Ecto neural progenitor cell (in vitro differentiated cells): Measurements from ENCODE around the gene VPREB1.
"Not testable (repeated sequence)": the region's sequence is repeated elsewhere in the genome, so short reads cannot be mapped to it uniquely, and the experiment has no call there.

Experiments
- DNase-seq: peaks from one replicate; pipeline ENCODE4 v3.0.0-alpha.2; 2018; ENCODE audit warnings: low spot score

Gene VPREB1

DNA sequence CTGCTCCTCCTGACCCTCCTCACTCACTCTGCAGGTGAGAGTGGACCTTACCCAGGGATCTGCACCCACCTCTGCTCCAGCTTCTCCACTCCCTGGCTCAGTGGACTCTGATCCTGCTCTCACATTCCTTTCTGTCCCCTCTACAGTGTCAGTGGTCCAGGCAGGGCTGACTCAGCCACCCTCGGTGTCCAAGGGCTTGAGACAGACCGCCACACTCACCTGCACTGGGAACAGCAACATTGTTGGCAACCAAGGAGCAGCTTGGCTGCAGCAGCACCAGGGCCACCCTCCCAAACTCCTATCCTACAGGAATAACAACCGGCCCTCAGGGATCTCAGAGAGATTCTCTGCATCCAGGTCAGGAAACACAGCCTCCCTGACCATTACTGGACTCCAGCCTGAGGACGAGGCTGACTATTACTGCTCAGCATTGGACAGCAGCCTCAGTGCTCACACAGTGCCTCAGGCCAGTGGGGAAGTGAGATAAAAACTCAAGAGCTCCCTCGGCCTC, 29.7 kb upstream of the VPREB1 start:
- no peak for DNase-seq

DNA sequence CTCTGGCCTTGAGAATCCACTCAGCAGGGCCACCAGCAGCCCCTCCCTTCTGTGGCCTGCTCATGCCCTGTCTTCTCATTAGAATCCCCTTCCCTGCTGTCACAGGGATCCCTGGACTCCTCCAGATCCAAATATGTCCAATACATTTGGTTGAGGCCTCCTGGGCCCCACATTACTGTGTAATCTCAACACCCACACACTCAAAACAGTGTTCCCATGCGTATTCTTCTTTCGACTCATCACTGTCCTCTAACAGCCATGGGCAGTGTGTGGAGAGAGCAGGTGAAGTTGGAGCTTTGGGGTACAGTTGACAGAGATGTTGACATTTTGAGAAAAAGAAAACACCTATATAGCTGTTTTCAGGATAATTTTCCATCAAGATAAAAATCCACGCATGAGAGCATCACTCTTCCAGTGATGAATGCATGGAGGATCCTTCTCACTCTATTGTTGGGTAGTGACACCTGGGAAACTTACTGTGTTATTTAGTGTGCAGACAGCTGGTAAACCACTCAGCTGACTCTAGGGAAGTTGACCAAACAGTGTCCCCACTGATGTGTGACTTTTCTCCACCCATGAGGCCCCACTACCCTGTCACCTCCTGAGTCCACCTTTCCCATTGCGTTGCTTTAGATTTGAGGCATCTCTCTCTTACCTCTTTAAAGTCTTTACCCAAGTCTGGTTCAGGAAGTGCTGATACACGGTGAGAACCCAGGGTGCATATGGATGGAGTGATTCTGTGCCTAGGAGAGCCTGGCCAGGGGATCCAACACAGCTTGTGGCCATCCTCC, 28.7 kb upstream of the VPREB1 start:
- no peak for DNase-seq

DNA sequence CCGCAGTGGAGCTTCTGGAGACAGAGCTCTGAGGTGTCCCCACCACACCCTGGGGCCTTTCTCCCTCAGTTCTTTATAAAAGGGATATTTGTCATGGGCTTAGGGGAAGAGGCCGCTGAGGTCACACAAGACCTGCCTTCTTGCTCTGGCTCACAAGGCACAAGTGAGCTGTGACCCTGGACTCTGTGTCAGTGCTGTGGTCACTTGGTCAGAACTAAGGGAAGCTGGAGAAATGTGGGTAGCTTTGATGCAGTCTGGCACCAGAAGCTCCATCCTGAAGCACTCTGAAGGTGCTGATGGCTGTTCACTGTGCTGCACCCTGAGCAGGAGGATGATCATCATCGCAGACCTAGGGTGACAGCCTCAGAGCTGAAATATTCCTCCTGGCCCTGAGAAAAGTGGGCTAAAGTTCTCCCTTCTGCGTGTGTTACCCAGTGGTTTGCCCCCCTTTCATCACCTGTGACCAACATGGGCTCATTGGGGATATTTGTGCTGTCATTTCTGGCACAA, 28.1 kb upstream of the VPREB1 start:
- DNase-seq = no peak

DNA sequence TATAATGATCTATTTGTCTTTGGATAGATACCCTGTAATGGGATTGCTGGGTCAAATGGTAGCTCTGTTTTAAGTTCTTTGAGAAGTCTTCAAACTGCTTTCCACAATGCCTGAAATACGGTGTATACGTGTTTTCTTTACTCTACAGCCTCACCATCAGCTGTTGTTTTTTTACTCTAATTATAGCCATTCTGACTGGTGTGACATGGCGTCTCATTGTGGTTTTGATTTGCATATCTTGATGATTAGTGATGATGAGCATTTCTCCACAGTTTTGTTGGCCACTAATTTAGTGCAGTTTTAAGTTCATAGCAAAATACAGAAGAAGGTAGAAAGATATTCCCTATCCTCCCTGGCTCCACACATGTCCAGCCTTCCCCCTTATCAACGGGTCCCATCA, 26.3 kb upstream of the VPREB1 start:
- no peak for DNase-seq

- DNase-seq = no peak
These were observed 25.2 kb upstream of the VPREB1 start for GRCh38 chr22:22219140-22219996.

- DNase-seq = not testable (repeated sequence)
These were observed 23.5 kb upstream of the VPREB1 start for GRCh38 chr22:22221043-22221442.

DNA sequence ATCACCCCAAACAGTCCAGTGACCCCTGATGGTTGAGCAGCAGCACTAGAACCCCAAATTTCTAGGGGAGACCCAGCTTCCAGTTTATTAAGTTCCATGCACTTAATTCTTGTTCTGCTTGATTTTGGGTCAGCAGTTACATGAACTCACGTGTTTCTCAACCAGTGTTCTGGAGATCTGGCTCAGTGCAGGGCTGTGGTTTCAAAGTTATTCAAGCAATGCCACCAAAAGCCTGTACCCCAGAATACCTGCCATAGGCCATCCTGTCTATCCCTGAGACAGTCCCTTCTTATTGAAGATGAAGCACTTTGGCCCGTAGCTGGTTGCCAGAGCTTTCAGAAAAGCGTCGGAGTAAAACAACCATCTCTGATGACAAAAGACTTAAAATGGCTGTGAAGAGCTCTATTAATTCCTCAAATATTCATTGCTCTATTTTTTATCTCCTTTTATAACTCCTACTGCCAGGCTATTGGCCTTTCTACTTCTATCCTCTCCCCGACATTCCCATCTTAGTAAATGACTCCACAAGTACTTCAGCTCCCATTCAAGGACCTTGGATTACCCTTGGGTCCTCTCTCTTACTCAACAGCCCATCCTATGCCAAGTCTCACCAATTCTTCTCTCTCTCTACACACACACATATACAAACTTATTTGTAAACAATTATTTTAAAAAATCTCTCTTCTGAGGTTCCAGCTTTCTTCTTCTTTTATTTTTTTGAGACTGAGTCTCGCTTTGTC, 18.0 kb upstream of the VPREB1 start:
- DNase-seq = no peak

DNA sequence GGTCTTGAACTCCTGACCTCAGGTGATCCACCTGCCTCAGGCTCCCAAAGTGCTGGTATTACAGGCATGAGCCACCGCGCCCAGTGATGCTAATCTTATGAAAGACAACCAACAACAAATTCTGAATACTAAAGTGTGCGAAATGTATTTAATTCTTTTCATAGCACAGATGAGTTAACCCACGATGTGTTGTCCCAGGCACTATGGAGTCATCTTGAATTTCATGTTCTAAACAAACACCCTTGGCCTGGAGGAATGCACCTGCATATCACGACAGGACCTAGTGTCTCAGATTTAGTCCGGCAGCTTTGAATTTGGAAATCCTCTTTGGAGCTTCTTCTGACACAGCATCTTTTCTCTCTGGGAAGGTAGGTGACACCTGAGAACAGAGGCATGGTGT, 16.2 kb upstream of the VPREB1 start:
- no peak for DNase-seq

GRCh38 chr22:22228921-22229320, 15.7 kb upstream of the VPREB1 start:
- DNase-seq = no peak

- DNase-seq = no peak
These were observed 14.7 kb upstream of the VPREB1 start for GRCh38 chr22:22229683-22230420.

DNA sequence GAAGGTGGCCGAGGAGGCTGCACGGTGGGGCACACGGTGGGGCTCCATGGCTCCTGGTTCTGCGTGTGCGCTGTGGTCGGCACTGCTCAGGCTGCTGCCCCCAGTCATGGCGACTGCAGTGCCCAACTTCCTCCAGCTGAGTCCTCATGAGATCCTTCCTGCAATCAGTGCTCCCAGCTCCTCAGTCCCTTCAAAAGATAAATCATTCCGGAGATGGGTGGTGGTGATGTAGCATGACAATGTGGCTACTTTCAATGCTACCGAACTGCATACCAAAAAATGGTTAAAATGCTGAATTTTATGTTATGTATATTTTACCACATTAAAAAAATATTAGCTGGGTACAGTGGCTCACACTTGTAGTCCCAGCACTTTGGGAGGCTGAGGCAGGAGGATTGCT, 14.1 kb upstream of the VPREB1 start:
- no peak for DNase-seq

DNA sequence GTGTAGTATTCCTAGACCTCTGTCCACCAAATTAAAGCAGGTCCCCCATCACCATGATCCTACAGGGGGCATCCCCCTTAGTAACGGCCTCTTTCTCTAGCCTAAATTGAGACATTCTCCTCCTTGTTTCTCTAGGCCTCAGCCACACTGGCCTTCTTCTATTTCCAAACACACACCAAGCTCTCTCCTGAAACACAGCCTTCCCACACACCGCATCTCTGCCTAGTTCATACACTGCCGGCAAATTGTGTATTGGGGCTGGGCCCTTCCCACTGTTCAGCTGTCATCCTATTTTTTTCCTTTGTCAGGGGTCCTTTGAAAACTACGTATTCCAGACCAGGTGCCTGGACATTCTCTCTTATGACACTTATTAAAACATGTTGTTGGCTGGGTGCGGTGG, 11.5 kb upstream of the VPREB1 start:
- DNase-seq = no peak

- no peak for DNase-seq
These were observed 9.0 kb upstream of the VPREB1 start for GRCh38 chr22:22235558-22235957.

DNA sequence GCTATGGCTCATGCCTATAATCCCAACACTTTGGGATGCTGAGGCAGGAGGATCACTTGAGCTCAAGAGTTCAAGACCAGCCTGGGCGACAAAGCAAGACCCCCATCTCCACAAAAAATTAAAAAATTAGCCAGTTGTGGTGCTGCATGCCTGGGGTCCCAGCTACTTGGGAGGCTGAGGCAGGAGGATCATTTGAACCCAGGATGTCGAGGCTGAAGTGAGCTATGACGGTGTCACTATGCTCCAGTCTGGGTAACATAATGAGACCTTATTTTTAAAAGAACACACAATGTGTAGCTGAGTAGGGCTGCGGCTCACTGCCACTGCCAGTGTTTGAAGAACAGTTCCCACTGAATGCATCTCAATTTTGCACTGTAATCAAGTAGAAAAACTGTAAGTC, 7.1 kb upstream of the VPREB1 start:
- DNase-seq = no peak

DNA sequence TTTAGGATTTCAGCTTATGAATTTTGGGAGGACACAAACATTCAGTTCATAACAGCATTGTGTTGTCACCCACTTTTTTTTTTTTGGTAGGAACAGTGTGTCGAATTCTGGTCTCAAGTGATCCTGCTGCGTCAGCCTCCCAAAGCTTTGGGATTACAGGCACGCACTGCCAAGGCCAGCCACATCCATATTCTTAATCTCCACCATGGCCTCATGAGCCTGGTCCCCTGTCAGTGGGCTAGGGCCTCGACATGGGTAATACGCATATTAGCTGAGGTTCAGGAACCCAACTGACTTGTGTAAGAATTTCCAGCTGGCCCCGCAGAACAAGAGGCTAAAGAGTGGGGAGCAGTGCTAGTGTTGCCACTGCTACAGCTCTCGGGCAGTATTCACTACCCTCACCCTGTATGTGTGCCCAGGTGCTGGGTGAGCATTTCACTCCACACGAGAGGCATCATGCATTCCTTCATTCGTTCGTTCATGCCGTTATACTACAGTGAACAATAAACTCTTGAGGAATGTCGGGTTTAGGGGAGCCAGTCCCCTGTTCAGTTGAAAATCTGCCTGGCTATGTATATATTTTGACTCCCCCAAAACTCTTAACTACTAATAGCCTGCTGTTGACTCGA, 5.2 kb upstream of the VPREB1 start:
- no peak for DNase-seq

DNA sequence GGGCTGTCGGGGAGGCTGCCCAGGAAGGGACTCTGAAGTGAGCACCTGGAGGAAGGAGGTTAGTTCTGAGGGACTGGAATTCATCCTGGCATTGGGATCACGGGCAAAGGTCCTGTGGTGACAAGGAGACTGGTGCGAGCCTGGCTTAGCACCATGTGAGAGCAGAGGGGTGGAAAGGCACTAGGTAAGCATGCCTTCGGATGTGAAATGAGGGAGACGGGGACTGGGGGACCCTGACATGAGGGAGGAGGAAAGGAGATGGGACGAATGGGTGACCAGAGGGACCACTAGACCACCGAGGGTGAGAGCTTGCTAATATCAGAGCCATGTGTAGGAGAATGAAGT, 3.1 kb upstream of the VPREB1 start:
- no peak for DNase-seq

DNA sequence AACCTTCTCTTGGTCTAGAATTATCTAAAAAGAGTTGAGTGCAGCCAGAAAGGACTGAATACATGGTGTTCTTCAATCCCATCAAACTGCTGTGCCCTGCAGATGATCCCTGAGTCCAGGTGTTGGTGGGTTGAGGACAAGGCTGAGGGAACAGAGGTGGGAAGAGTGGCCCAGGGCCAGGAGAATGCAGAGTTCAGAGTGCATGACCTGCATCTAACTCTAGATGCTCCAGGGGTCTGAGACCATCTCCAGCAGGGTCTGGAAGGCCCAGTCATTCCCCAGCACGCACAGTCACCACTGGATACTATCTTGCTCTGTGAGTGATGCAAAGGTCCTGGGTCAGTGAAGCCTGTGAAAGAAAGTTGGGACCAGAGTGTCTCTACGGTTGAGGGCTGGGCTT, 2.1 kb upstream of the VPREB1 start:
- DNase-seq = no peak

- peak; percentile 24 for DNase-seq
These were observed 1.4 kb upstream of the VPREB1 start for GRCh38 chr22:22243033-22243680.

- peak; percentile 33 for DNase-seq
These were observed 797 bp downstream of the VPREB1 start for GRCh38 chr22:22245256-22245909.

DNA sequence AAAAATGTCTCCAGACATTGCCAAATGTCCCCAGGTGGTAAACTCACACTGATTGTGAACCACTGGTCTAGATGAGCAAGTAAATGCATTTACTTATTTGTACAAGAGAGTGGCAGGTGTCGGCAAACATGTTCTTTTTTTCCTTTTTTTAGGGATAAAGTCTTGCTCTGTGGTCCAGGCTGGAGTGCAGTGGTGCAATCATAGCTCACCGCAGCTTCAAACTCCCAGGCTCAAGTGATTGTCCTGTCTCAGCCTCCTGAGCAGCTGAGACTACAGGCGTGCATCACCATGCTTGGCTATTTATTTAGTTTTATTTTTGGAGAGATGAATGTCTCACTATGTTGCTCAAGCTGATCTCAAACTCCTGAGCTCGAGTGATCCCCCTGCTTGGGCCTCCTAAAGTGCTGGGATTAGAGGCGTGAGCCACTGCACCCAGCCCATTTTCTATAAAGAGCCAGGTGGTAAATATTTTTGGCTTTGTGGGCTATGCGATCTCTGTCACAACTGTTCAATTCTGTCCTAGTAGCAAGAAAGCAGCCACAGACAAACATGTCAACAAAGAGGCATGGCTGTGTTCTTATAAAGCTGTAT, 1.4 kb downstream of the VPREB1 start:
- DNase-seq = peak; percentile 16
